Muscle of leg (tissue), 11 donors: ENCODE measurements around the gene GNAO1. TPM values are rescaled to one million over a fixed set of nuclear protein-coding genes. Genes with fewer than 3 reads are reported as not detected.
A peak's percentile ranks its signal among the peaks of the same experiment; 100 is the strongest.
"Not testable (repeated sequence)": the region's sequence is repeated elsewhere in the genome, so short reads cannot be mapped to it uniquely, and the experiment has no call there.

Source experiments
- DNase-seq: peaks from one replicate; pipeline ENCODE4 v3.0.0; 2013
- H3K27ac ChIP-seq: one replicate; pipeline ENCODE4 v1.5.1; 2013; ENCODE audit warnings: mild to moderate bottlenecking, low read length, control low read depth
- H3K27me3 ChIP-seq: one replicate; pipeline ENCODE4 v1.6.1; 2013; ENCODE audit warnings: low read length; ENCODE audit not compliant: control insufficient read depth, insufficient read depth
- H3K36me3 ChIP-seq: one replicate; pipeline ENCODE4 v1.6.1; 2013; ENCODE audit warnings: low read length; ENCODE audit not compliant: control insufficient read depth, insufficient read depth
- H3K4me1 ChIP-seq: one replicate; pipeline ENCODE4 v1.6.1; 2013; ENCODE audit warnings: low read length; ENCODE audit not compliant: control insufficient read depth, insufficient read depth
- H3K4me3 ChIP-seq: one replicate; pipeline ENCODE4 v1.5.1; 2013; ENCODE audit warnings: low read length, control low read depth
- H3K9me3 ChIP-seq: replicated peaks from 2 replicates; pipeline ENCODE4 v1.6.1; 2013; ENCODE audit warnings: low read depth, low read length; ENCODE audit not compliant: control insufficient read depth
- WGBS: methylation state at CpG from one replicate; pipeline ENCODE4 v1.1.5; 2013; ENCODE audit warnings: missing lambda C conversion rate; ENCODE audit not compliant: insufficient coverage; 5-methylcytosine and 5-hydroxymethylcytosine counted together
- polyA plus RNA-seq, 8 donors: library from polyadenylated mRNA; unstranded; fragments of 120-200 nt; gene quantifications; one replicate each; pipeline versions ENCODE4 v1.2.1 to v1.2.3, GENCODE V29; 2013; ENCODE audit warnings: inconsistent platforms in 1 of 8, low replicate concordance in 1 of 8; ENCODE audit not compliant: insufficient read length in 8 of 8, insufficient read depth in 1 of 8
- total RNA-seq: library from RNA; stranded (reverse); fragments of 120-200 nt; gene quantifications from one replicate; pipeline ENCODE4 v1.2.4, GENCODE V29; 2013

GNAO1 gene
- total and polyA plus RNA-seq, 9 donors: 0.49 to 3.2 (median 2.1) TPM

DNA sequence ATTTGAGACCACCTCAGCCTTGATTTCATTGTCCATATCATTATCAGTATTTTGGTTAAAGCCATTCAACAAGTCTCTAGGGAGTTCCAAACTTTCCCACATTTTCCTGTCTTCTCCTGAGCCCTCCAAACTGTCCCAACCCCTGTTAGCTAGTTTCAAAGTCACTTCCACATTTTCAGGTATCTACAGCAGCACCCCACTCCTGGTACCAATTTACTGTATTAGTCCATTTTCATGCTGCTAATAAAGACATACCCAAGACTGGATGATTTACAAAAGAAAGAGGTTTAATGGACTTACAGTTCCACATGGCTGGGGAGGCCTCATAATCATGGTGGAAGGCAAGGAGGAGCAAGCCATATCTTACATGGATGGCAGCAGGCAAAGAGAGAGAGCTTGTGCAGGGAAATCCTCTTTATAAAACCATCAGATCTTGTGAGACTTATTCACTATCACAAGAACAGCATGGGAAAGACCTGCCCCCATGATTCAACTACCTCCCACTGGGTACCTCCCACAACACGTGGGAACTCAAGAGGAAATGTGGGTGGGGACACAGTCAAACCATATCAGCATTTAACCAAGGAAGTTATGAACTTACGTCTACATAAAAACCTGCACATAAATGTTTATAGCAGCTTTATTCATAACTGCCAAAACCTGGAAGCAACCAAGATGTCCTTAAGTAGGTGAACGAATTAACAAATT is 189.6 kb downstream of the GNAO1 start:
- no CpG with 5 or more reads among the region's 3 CpGs for WGBS
- not testable (repeated sequence) for H3K4me3 ChIP-seq, H3K27ac ChIP-seq, H3K27me3 ChIP-seq, H3K4me1 ChIP-seq, H3K9me3 ChIP-seq, DNase-seq
- H3K36me3 ChIP-seq: peaks cover 57% of the 10 kb centered on the region

DNA sequence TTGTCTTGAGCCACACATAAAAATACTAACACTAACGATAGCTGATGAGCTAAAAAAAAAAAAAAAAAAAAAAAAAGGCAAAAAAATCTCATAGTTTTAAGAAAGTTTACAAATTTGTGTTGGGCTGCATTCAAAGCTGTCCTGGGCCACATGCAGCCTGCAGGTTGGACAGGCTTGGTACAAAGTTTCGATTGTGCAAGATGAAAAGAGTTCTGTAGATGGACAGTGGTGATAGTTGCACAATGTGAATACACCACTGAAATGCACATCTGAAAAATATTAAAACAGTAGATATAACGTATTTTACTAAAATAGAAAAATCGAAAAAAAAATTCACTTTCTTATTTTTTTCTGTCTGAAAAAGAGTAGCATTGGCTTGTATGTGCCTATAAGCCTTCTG is 191.2 kb downstream of the GNAO1 start:
- Histone ChIP-seq H3K27me3 (no peaks in the 10 kb centered on the region), H3K4me3 (no peak overlapping the region), H3K4me1 (no peaks in the 10 kb centered on the region), H3K9me3 (peaks cover 9% of the 10 kb centered on the region), H3K36me3 (peaks cover 64% of the 10 kb centered on the region), H3K27ac (no peak overlapping the region)
- DNase-seq: no peak
- WGBS: no CpG with 5 or more reads among the region's 4 CpGs

- Histone ChIP-seq H3K9me3 (peaks cover 9% of the 10 kb centered on the region), H3K27me3 (no peaks in the 10 kb centered on the region), H3K27ac (no peak overlapping the region), H3K4me3 (no peak overlapping the region), H3K36me3 (peaks cover 69% of the 10 kb centered on the region), H3K4me1 (no peaks in the 10 kb centered on the region)
- WGBS: 78% methylated on average over 4 of the region's 5 CpGs
- DNase-seq: no peak
Measured at GRCh38 chr16:56382901-56383355, 191.6 kb downstream of the GNAO1 start.

- no peak for DNase-seq
- H3K27ac ChIP-seq: no peak overlapping the region
- H3K4me3 ChIP-seq: no peak overlapping the region
- 100% methylated on average over 2 of the region's 4 CpGs for WGBS
- H3K9me3 ChIP-seq: peaks cover 9% of the 10 kb centered on the region
- H3K4me1 ChIP-seq: no peaks in the 10 kb centered on the region
- H3K27me3 ChIP-seq: no peaks in the 10 kb centered on the region
- H3K36me3 ChIP-seq: peaks cover 71% of the 10 kb centered on the region
Measured at GRCh38 chr16:56384074-56384721, 192.9 kb downstream of the GNAO1 start.

GRCh38 chr16:56387396-56387795 is 196.1 kb downstream of the GNAO1 start:
- WGBS: no CpG with 5 or more reads among the region's 3 CpGs
- H3K4me3 ChIP-seq: no peak overlapping the region
- no peaks in the 10 kb centered on the region for H3K9me3 ChIP-seq
- no peak for DNase-seq
- H3K36me3 ChIP-seq: peaks cover 62% of the 10 kb centered on the region
- no peak overlapping the region for H3K27ac ChIP-seq
- no peaks in the 10 kb centered on the region for H3K27me3 ChIP-seq
- H3K4me1 ChIP-seq: no peaks in the 10 kb centered on the region

DNA sequence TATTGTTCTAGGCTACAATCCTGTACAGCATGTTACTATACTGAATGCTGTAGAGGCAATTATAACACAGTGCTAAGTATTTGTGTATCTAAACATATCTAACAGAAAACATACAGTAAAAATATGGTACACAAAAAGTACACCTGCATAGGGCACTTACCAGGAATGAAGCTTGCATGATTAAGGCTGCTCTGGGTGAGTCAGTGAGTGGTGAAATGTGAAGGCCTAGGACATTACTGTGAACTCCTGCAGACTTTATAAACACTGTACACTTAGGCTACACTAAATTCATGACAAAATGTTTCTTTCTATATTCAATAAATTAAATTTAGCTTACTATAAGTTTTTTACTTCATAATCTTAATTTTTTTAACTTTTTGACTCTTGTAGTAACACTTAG is 196.9 kb downstream of the GNAO1 start:
- Histone ChIP-seq H3K4me1 (no peaks in the 10 kb centered on the region), H3K27me3 (no peaks in the 10 kb centered on the region), H3K36me3 (peaks cover 58% of the 10 kb centered on the region), H3K27ac (no peak overlapping the region), H3K9me3 (no peaks in the 10 kb centered on the region), H3K4me3 (no peak overlapping the region)
- no peak for DNase-seq

- no peak for DNase-seq
- H3K4me3 ChIP-seq: no peak overlapping the region
- H3K9me3 ChIP-seq: no peaks in the 10 kb centered on the region
- peaks cover 45% of the 10 kb centered on the region for H3K36me3 ChIP-seq
- WGBS: 98% methylated on average over 3 of the region's 3 CpGs
- no peaks in the 10 kb centered on the region for H3K4me1 ChIP-seq
- H3K27ac ChIP-seq: no peak overlapping the region
- no peaks in the 10 kb centered on the region for H3K27me3 ChIP-seq
Measured at GRCh38 chr16:56389554-56389953, 198.3 kb downstream of the GNAO1 start.

GRCh38 chr16:56396724-56397123 is 205.4 kb downstream of the GNAO1 start:
- not testable (repeated sequence) for H3K27ac ChIP-seq

GRCh38 chr16:56399047-56399446 is 207.8 kb downstream of the GNAO1 start:
- Histone ChIP-seq H3K9me3 (no peaks in the 10 kb centered on the region), H3K4me3 (no peak overlapping the region), H3K36me3 (peaks cover 33% of the 10 kb centered on the region), H3K27ac (no peak overlapping the region), H3K27me3 (no peaks in the 10 kb centered on the region), H3K4me1 (no peaks in the 10 kb centered on the region)
- WGBS: no CpG with 5 or more reads among the region's 2 CpGs
- DNase-seq: peak; percentile 9

More at GRCh38 chr16:56396724-56397123, 205.4 kb downstream of the GNAO1 start:
- WGBS: no CpG with 5 or more reads among the region's 3 CpGs
- H3K27me3 ChIP-seq, DNase-seq, H3K4me1 ChIP-seq, H3K9me3 ChIP-seq, H3K4me3 ChIP-seq: not testable (repeated sequence)
- H3K36me3 ChIP-seq: peaks cover 16% of the 10 kb centered on the region

DNA sequence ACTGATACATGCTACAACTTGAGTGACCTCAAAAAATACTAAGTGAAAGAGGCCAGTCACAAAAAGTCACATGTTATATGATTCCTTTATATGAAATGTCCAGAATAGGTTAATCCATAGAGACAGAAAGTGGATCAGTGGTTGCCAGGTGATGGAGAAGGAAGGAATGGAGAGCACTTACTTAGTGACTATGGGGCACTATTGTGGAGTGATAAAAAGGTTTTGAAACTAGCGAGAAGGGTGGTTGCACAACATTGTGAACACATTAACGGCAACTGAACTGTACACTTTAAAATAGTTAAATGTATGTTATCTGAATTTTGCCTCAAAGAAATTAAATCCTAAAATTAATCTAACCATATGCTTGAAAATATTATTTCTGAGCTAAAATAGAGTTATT is 208.2 kb downstream of the GNAO1 start:
- H3K4me3 ChIP-seq: no peak overlapping the region
- H3K9me3 ChIP-seq: no peaks in the 10 kb centered on the region
- H3K4me1 ChIP-seq: no peaks in the 10 kb centered on the region
- H3K36me3 ChIP-seq: peaks cover 33% of the 10 kb centered on the region
- H3K27me3 ChIP-seq: no peaks in the 10 kb centered on the region
- no CpG with 5 or more reads among the region's 2 CpGs for WGBS
- no peak for DNase-seq
- no peak overlapping the region for H3K27ac ChIP-seq
